ENCODE results near the gene VCAM1. TPM values are rescaled to one million over a fixed set of nuclear protein-coding genes. Genes with fewer than 3 reads are reported as not detected.

Gene VCAM1
- total and polyA plus RNA-seq, 2 of the 8 experiments (the other 6 are each of a cell fraction or from before 2014, with no cell fraction given): 0.21 TPM; not detected in 1

DNA sequence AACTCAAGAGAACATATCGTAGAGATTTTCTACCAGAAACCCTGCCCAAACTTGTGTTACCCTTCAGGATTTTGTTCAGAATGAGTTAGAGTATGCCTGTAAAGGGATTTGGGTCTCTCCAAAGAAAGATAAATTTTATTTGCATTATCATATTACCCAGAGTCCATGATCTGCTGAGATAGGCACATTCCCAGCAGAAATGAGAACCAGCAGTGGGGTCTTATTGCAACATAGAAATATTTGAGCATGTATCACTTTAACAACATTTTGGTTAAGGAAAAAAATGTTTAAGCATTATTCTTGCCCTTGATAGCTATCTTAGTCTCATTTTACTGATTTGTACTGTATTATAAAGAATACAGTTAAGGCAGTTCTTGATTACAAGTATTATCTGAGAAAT lies 10.6 kb downstream of the VCAM1 start:
- Histone ChIP-seq H3K4me3 (ENCODE audit: extremely low read depth in 1 of 4, insufficient read depth in 2 of 4, low read depth in 3 of 4, low read length in 4 of 4) (no peak overlapping the region), H3K27me3 (replicated peaks in 1 of 4; ENCODE audit: control insufficient read depth in 3 of 4, extremely low read depth in 1 of 4, insufficient read depth in 3 of 4, low read length in 3 of 4) (peaks cover 0 to under 1% (median 0%) of the 10 kb centered on the region in 4 experiments; a peak in 1 of 7 replicates), H3K4me1 (replicated peaks in 1 of 4; ENCODE audit: control insufficient read depth in 3 of 4, insufficient read depth in 4 of 4, low read length in 3 of 4) (no peaks in the 10 kb centered on the region), H2AFZ (ENCODE audit: low read length) (no peak overlapping the region), H4K91ac (replicated peaks; ENCODE audit: insufficient read length, low read length) (no peak overlapping the region), H4K8ac (ENCODE audit: extremely low read depth, insufficient read depth, low read length) (no peak overlapping the region), H3K9me3 (ENCODE audit: insufficient read depth in 2 of 2, low read depth in 1 of 2, low read length in 1 of 2) (no peaks in the 10 kb centered on the region), H3K27ac (ENCODE audit: low read depth, low read length) (no peak overlapping the region), H2BK15ac (ENCODE audit: low read length) (no peak overlapping the region), H3K14ac (ENCODE audit: insufficient read length) (no peak overlapping the region), H3K23ac (ENCODE audit: insufficient read length) (no peak overlapping the region), H3K79me1 (ENCODE audit: low read depth, low read length) (no peaks in the 10 kb centered on the region), H2AK5ac (ENCODE audit: low read depth, low read length) (no peak overlapping the region), H3K56ac (replicated peaks; ENCODE audit: insufficient read length, low read depth, low read length) (no peak overlapping the region), H2BK5ac (ENCODE audit: low read depth, low read length) (no peak overlapping the region), H3K4me2 (ENCODE audit: insufficient read depth in 1 of 2, low read depth in 2 of 2, low read length in 2 of 2) (no peak overlapping the region), H4K5ac (ENCODE audit: insufficient read length, low read depth, low read length) (no peak overlapping the region), H4K20me1 (replicated peaks in 1 of 2; ENCODE audit: control insufficient read depth in 1 of 2, insufficient read depth in 2 of 2, low read length in 2 of 2) (no peaks in the 10 kb centered on the region), H3K23me2 (ENCODE audit: low read depth, low read length) (no peaks in the 10 kb centered on the region; the same call in 1 of the 2 replicates), H2BK120ac (replicated peaks; ENCODE audit: low read depth, low read length) (no peak overlapping the region), H3K18ac (ENCODE audit: extremely low read depth, low read length) (no peak overlapping the region), H3K9ac (replicated peaks in 1 of 4; ENCODE audit: extremely low read depth in 1 of 4, low read depth in 3 of 4, low read length in 3 of 4) (no peak overlapping the region), H2BK20ac (ENCODE audit: low read length) (no peak overlapping the region), H2BK12ac (ENCODE audit: low read depth, low read length) (no peak overlapping the region), H3K36me3 (ENCODE audit: control insufficient read depth in 2 of 4, insufficient read depth in 4 of 4, low read length in 3 of 4) (no peaks in the 10 kb centered on the region), H3K79me2 (ENCODE audit: control insufficient read depth in 1 of 2, insufficient read depth in 2 of 2, low read length in 2 of 2) (no peaks in the 10 kb centered on the region), H3K4ac (replicated peaks; ENCODE audit: insufficient read length, low read depth, low read length) (no peak overlapping the region)
- FAIRE-seq: no peak
- 84% methylated on average over 1 of the region's 1 CpG; no CpG with 5 or more reads in 1 of the 2 experiments for WGBS, 2 experiments (ENCODE audit: extremely low coverage in 1 of 2, insufficient coverage in 1 of 2, insufficient read length in 1 of 2, insufficient replicate concordance in 2 of 2, low coverage in 1 of 2, low lambda C conversion rate in 2 of 2, missing lambda C conversion rate in 1 of 2)
- ChIA-PET POLR2A (ENCODE audit: partially characterized antibody) (no interaction called here), CTCF (ENCODE audit: partially characterized antibody) (interaction anchor here (1.1 to 1.2 kb wide), 2 partner anchors 139 to 266 kb away, joined by 4 to 5 read pairs; no protein-coding TSS in a partner anchor)
- no peak for DNase-seq (ENCODE audit: low read depth in 1 of 2, low spot score in 2 of 2)
- TF ChIP-seq RXRA (IDR thresholded peaks at IDR 0.05; ENCODE audit: insufficient read depth, low read depth, low read length) (no peak), CBX8 (IDR thresholded peaks at IDR 0.05; ENCODE audit: borderline replicate concordance, low read depth, low read length) (no peak), TAF1 (IDR thresholded peaks at IDR 0.05; ENCODE audit: low read depth, low read length) (no peak), CHD2 (IDR thresholded peaks at IDR 0.05; ENCODE audit: low read length) (no peak), PHF8 (conservative IDR thresholded peaks at IDR 0.05; ENCODE audit: low read depth, low read length) (no peak), SP4 (IDR thresholded peaks at IDR 0.05; ENCODE audit: low read length) (no peak), SUZ12 (IDR thresholded peaks at IDR 0.05; ENCODE audit: low read length) (no peak), EZH2 (IDR thresholded peaks at IDR 0.05; ENCODE audit: low read depth, low read length, severe bottlenecking) (no peak), JUND (IDR thresholded peaks at IDR 0.05; ENCODE audit: low read length) (no peak)

Data from H1 (cell line).